GM18861 (cell line): Measurements from ENCODE around the gene GHRHR.

Experiments
- ATAC-seq: cut with Tn5 transposase; IDR thresholded peaks from one replicate; pipeline ENCODE4 v1.9.1; 2021; ENCODE audit not compliant: unreplicated experiment

The GHRHR gene

DNA sequence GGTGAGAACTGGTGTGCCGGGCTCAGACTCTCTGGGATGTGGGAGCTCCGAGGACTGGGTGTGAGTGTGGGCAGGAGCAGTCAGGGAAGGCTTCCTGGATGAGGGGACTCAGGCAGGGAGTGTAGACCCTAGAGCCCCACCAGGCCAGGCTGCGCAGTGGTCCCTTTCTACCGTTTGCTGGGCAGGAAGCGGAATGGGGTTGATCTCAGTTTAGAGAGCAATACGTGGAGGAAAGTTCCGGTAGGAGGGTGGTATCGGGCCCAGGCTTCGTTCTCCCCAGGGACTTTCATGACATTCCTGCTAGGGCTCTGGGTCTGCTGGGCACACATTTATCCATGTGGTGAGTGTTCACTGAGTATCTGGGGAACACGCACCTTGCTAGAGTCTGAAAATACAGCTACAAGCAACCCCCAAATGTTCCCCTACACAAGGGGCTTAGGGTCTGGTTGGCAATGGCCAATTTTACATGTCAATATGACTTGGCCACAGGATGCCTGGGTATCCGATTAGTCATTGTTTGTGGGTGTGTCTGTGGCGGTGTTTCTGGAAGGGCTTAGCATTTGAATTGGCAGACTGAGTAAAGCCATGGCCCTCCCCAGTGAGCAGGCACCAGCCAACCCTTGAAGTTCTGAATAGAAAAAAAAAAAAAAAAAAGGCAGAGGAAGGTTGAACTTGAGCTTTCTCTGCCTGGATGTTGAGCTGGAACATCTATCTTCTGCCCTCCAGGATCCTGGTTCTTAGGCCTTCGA, 20.8 kb downstream of the GHRHR start:
- ATAC-seq: no peak

DNA sequence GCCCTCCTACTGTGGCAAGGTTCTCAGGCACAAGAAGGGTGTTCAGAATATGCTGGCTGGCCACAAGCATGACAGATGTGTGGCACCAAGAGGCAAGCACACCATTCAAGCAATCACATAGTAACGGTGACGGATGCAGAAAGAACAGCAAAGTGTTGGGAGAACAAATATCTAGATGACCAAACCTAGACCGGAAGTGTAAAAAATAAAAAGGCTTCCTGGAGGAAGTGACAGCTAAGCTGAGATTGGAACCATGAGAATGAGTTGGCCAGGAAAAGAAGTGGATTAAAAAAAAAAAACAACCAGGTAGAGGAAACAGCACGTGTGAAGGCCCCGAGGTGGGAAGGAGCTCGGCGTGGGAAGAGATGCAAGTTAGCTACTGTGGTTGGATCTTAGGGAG, 22.0 kb downstream of the GHRHR start:
- no peak for ATAC-seq

DNA sequence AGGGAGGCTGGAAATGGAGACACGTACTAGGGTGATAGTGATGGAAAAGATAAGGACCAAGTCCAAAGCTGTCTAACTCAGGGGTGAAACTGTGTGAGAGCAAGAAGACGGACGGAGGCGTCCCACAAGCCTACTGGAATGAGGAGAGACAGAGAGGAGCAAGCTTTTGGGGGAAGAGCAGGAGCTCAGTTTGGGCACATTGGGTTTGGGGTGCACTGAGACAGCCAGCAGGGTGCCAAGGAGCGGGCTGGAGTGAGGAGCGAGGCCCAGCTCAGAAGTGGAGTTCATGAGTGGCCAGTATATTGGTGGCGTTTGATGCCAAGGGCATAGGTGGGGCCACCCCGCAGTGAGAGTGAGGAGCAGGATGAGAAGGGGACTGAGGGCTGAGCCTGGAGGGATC, 22.6 kb downstream of the GHRHR start:
- no peak for ATAC-seq

DNA sequence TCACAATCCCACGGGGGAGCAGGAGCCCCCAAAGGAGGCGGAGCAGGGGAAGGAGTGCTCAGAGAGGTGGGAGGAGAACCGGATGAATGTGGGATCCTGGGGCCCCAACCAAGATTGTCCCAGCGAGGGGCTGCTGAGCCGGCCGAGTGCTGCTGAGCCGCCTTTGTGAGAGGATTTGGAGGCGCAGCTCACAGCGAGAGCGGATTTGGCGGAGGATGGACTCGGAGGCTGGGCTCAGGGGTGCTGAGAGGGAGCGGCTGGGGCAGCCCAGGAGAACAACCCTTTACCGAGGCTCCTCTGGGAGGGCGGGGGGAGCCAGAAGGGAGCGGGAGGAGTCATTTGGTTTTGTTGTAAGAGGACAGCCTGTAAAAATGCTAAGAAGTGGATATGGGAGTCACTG, 23.0 kb downstream of the GHRHR start:
- ATAC-seq: no peak

DNA sequence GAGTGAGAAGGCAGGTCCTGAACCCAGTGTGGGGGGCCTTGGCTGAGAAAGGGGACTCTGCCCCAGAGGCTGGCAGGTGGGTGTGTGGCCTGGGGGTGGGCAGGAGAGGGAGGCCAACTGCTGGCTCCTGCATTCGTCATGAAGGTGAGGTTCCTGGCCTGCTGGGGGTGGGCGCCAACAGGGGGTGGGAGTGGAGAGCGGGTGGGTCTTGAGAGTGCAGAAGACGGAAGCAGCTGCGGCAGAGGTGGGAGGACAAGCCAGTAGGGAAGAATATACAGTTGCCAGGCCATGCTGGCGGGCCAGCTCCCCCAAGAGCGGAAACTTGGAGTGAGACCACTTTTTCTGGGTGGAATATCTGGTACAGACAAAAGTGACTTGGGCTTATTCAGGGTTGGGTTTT, 23.4 kb downstream of the GHRHR start:
- no peak for ATAC-seq

DNA sequence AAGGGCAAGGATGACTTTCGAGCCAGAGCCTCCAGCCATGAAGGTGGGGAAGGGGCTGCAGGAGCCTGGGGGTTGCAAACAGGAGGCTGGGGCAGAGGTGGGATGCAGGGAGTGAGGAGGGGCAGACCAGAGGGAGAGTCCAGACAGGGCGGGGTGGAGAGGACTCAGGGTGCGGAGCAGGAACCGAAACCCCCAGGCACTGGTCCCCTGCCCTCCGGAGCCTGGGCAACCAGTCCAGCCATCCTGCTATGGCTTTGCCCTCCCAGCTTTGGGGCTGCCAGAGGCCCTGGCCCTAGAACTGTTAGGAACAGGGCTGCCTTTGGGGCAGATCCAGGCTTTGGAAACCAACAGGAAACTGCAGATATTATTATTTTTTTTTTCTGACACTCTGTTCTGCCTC, 24.2 kb downstream of the GHRHR start:
- no peak for ATAC-seq

DNA sequence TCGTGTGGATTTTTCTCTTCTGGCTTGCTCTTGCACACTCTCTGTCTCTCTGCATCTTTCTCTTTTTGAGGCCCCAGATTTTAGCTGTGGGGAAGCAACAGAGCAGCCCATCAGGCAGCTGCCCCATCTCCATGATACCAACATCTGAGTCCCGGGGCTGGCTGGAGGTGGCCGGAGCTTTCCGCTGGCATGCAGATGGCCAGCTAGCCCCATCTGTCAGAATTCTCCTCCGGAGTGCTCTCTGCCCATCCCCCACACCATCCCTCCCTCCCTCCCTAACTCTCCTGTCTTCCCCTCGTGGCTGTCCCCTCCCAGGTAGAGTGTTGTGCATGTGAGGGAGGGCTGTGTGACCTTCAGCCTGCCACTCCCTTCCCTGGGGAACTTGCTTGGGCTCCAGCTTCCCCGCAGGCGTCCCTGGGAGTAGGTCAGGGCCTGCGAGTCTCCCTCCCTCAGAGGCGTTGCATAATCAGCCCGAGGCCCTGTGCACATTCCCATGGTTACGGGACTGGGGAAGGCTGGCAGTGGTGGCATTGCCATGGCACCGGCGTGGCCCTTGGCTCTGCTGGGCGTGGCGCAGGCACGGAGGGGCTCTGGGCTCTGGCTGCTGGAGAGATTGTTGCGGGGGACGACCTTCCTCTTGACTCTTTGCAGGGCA, 24.7 kb downstream of the GHRHR start:
- ATAC-seq: no peak

DNA sequence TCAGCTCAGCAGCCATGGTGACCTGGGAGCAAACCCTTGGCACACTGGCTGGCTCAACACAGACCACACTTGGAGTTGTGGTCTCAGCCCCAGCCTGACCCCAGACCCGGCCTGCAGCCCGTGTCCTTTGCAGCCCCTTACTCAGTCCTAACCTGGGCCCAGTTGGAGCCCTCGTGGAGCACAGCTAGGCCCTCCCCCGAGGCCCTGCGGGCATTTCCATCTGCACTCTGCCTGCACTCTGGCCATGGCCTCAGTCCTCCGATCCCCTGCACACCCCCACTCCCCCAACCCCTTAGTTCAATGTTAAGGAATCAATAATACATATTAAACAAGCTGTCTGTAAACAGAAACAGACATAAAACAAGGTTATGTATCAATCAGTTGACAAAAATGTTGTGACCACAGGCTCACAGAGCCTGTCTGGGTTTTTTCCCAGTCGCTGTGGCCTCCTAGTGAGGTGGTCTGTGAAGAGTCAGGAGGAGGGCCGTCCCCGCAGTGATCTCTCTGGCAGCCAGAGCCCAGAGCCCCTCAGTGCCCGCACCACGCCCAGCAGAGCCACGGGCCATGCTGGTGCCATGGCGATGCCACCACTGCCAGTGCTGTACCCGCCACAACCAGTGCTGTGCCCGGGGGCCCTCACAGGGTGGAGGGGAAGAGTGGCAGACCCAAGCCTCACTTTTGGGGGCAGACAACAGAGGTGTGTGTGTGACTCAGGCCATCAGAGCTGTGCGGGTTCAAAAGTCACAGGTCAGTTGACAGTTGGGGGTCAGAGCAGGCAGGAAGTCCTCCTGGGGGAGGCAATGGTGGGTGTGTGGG, 25.5 kb downstream of the GHRHR start:
- no peak for ATAC-seq

DNA sequence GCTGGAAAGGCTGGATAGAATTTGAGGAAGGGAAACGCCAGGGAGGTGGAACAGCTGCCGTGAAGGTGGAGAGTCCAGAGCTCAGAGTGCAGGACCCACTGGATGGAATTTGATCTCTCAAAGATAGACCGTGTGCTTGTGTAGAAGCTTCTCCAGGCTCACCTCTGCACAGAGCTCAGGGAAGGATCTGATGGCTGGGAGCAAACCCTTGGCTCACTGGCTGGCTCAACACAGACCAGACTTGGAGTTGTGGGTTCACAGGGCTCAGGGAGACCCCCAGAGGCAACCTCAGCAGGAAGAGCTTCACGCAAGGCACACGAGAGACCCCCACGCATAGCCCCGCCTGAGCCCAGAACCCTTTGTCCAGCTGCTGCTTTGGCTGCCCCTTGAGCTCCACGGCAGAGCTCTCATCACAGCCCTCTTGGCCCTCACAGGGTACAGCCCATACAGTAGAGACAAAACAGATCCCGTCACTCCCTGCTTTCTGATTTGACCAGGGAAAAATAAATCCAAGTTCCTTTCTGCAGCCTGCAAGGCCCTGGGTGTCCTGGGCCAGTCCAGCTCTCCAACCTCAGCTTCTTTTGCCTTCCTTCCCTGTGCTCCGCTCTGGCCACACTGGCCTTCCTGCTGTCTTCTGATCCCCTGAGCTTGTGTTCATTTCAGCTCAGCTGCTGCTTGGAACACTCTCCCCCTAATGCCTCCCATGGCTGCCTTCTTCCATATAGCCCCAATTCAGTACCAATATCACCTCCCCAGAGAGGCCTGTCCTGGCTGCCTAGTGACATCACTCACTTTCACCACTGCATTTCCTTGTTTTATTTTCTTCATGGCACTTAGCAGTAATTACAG, 26.3 kb downstream of the GHRHR start:
- ATAC-seq: no peak

DNA sequence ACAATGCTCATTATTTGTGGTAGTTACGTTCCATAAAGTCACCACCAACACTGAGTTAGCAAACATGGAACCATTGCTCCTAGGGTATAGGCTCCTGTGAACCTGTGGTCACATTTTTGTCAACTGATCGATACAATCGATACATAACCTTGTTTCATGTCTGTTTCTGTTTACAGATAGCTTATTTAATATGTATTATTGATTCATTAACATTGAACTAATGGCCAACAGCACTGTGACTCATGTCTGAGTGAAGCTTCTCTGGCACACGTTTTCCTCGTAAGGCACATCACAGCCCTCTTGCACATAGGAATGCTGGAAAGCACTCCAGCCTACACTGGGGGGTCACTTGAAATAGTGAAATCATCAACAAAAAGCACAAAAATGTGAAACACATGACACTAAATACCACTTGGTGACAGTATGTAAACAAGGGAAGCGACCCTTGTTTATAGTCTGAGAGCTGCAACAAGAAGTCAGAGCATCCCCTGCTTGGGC, 27.0 kb downstream of the GHRHR start:
- no peak for ATAC-seq

DNA sequence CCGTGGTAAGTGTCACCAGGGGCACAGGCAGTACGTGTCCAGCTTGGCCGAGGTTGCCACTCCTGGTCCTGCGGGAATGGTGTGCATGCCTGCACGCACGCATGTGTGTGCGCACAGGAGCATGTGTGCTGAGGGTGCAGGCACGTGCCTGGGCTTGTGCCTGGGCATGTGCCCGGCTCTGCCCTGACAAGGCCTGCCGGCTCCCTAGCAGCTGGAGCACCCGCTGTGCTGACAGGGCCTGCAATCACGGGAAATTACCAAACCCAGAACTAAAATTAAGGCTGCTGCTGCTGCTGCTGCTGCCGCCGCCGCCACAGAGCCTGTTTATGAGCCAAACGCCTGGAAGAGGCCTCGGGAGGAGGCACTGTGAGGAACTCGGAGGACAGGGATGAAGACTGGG, 28.7 kb downstream of the GHRHR start:
- no peak for ATAC-seq

DNA sequence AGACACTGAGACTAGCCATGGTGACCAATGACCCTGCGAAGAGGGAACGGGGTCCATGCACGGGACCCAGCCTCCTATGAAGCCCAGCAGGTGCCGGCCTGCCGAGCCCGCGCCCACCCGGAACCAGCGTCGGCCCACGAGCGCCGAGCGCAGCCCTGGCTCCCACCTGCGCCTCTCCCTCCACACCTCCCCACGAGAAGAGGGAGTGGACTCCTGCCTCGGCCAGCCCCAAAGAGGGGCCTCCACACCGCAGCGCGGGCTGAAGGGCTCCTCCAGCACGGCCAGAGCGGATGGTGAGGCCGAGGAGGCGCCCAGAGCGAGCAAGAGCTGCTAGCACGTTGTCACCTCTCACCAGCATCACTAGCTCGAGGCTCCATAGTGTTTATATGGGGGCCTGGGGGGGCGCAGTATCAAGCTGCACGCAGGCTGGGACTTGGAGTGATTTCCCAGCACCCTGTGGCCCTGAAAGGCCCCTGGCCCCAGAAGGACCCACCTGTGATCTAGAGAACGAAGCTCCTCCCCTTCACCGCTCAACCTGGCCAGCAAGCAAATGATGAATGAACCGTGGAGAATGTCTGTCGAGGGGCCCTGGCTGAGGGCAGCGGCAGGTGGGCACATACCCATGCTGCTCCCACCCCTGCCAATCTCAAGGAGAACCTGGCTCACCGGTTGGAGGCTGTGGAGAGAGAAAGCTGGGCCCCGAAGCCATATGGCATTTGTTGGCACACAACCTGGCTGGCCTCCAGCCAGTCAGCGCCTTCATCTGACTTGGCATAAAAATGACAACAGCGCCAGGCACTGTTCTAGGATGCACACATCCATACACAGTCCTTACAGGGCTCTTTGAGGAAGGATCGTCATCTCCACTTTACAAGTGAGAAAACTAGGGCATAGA, 30.7 kb downstream of the GHRHR start:
- ATAC-seq: no peak

DNA sequence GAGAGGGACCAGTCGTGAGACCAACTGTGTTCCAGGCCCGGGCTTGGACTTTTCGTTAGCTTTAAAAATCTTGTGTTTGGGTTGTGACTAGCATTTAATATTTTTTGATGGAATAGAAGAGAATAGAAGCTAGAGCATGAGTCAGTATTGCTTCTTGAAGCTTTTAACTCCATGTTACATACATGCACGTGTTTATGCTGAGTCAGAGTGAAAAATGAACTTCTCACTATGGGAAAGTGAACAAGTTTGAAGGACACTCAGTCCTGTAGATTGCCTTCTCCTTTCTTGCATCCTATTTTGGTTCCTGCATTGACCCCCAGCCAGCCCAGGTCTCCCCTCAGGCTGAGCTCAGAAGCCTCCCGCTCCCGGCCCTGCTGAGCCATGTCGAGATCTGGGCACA, 31.8 kb downstream of the GHRHR start:
- ATAC-seq: no peak

DNA sequence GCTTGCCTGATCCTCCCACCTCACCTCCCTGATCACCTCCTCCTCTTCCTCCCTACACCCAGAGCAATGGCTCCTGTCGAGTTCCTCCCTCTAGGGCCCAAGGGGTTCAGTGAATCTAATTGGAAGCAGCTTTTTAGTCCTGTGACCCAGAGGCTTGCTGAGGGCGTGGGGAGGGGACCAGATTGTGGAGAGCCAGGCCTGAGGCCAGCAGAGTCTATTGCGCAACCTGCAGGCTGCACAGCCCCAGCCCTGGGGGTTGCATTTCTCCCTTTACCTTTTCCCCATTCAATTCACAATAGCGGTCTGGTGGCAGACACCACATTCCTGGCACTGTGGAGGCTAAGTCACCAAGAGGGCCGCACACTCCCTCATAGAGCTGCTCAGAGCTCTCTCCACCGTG, 32.5 kb downstream of the GHRHR start:
- no peak for ATAC-seq

DNA sequence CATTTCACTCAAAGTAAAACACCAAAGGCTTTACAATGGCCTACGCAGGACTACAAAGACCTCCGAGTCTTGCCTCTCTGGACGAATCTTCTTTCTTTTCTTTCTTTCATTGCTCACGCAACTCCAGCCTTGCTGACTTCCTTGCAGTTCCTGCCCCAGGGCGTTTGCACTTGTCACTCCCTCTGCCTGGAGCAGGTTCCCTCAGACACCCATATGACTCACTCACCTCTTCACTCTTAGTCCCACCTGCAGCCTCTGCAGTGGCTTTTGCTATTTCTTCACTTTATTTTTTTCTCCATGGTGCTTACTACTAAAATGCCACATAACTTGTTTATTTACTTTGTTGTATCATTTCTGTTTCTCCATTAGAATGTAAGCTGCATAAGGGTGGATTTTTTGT, 33.1 kb downstream of the GHRHR start:
- ATAC-seq: no peak

DNA sequence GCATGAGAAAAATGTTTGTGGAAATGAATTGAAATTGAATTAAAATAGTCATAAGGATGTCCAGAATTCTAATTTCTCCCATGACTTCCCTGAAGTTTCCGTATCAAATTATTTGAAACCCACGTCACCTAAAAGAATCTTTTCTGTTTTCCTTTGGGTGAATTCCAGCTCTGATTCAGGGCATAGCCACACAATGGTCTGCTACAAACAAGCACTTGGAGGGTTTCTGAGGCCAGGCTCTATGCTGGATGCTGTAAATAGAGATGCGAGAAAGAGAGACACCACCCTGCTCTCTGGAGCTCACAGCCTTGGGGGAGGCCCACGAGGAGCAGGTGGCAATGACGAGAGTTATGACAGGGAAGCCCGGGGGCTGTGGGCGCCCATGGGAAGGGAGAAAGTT, 33.6 kb downstream of the GHRHR start:
- ATAC-seq: no peak

DNA sequence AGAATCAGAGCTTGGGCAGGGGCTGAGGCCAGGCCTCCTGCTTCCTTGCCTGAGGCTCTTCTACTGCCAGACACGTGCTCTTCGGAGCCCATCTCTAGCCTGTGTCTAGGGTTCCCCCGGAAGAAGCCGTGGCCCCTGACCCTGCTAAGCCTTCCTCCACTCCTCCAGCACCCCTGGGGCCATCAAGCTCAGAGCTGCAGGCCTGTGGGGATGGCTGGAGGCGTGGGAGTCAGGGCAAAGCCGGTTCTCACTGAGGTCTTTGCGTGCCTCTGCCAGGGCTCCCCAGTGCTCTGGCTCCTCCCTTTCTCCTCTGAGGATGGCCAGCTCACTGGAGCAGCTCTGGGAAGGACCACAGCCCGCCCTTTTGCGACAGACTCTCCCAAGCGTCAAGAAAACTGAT, 34.4 kb downstream of the GHRHR start:
- ATAC-seq: no peak

DNA sequence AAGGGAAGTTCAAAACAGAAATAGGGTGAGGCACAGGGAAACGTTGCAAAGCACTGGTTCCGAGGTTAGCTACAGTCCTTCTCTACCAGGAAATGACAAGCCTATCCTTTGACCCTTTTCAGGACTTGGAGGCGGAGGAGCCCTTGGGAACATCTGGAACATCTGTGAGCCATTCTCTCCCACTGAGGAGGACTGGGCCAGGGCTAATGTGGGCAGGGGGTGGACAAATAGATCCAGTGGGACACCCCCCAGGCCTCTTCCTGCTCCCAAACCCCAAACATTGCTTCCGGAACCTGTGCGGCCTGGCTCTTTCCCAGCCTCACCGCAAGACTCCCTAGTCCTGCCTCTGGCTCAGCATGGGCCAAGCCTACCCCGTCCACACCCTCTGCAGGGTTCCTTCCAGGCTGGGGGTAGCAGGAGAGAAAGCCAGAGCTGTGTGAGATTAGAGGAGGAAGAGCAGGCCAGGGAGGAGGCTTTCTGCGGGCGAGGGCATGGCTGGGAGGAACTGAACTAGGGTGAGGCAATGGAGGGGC, 36.5 kb downstream of the GHRHR start:
- ATAC-seq: no peak

DNA sequence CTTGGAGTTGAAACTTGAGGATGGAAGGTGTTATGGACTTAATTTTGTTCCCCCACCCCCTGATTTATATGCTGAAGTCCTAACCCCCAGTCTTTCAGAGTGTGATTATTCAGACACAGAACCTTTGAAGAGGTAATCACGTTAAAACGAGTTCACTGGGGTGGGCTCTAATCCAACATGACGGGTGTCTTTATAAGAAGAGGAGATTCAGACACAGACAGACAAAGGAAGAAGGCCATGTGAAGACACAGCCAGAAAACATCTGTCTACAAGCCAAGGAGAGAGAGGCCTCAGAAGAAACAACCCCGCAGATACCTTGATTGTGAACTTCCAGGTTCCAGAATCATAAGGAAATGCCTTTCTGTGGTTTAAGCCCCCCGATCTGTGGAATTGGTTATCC, 37.0 kb downstream of the GHRHR start:
- ATAC-seq: no peak

DNA sequence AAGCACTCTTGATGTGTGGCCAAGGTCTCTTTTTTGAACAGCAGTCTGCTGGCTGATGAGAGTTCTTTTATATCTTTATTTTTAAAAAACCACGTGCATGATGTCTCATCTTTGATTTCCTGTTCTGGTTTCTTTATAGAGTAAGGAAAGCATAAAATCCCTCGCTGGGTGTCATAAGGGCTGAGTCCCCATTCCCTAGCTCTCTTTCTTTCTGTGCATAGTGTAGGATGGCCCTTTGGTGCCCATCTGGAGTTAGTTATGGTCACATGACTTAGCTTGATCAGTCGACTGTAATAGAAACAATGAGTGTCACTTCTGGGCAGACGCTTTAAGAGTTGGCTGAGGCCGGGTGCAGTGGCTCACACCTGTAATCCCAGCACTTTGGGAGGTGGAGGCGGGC, 38.5 kb downstream of the GHRHR start:
- ATAC-seq: no peak
